ENCODE data around the gene LRP4. TPM values are rescaled to one million over a fixed set of nuclear protein-coding genes. Genes with fewer than 3 reads are reported as not detected.

LRP4 gene
- total and polyA plus RNA-seq, 2 of the 13 experiments (the other 11 are each of a cell fraction or from before 2014, with no cell fraction given), result 4.7 to 13.3 TPM

GRCh38 chr11:46845740-46846509, 72.4 kb downstream of the LRP4 start, which contains the start of gene CKAP5 (continued):
- TF ChIP-seq SUZ12 (IDR thresholded peaks at IDR 0.05; ENCODE audit: low read depth, low read length), result no peak
- peak; percentile 74; the same call in 1 of the 2 replicates for TF ChIP-seq FOXC1 (CRISPR knock-in tag; IDR thresholded peaks at IDR 0.05; ENCODE audit: borderline replicate concordance)
- TF ChIP-seq ZNF343 (CRISPR knock-in tag; IDR thresholded peaks at IDR 0.05), result no peak
- 0 out of 2 replicates have a peak, but pooled peaks have one; percentile 30 for TF ChIP-seq ZBTB39 (CRISPR knock-in tag; IDR thresholded peaks at IDR 0.05)
- TF ChIP-seq PPARG (CRISPR knock-in tag; conservative IDR thresholded peaks at IDR 0.05), result 0 out of 2 replicates have a peak, but pooled peaks have one; percentile 22
- no peak for TF ChIP-seq SATB2 (CRISPR knock-in tag; IDR thresholded peaks at IDR 0.05)
- no peak; the same call in 1 of the 2 replicates for TF ChIP-seq RNF2 (conservative IDR thresholded peaks at IDR 0.05; ENCODE audit: low read depth)
- no peak for TF ChIP-seq ZNF605 (CRISPR knock-in tag; IDR thresholded peaks at IDR 0.05)
- no peak for TF ChIP-seq TOE1 (CRISPR knock-in tag; IDR thresholded peaks at IDR 0.05)
- peak; percentile 99 for TF ChIP-seq ZFY (CRISPR knock-in tag; IDR thresholded peaks at IDR 0.05)
- TF ChIP-seq ZNF362 (CRISPR knock-in tag; IDR thresholded peaks at IDR 0.05; ENCODE audit: borderline replicate concordance), result no peak
- peak; percentile 65 for TF ChIP-seq CHD2 (IDR thresholded peaks at IDR 0.05; ENCODE audit: low read depth, low read length)
- no peak for TF ChIP-seq ZNF562 (CRISPR knock-in tag; IDR thresholded peaks at IDR 0.05; ENCODE audit: borderline replicate concordance)
- TF ChIP-seq ZNF432 (CRISPR knock-in tag; IDR thresholded peaks at IDR 0.05; ENCODE audit: borderline replicate concordance), result no peak
- TF ChIP-seq TSC22D2 (CRISPR knock-in tag; IDR thresholded peaks at IDR 0.05; ENCODE audit: borderline replicate concordance), result no peak
- no peak for TF ChIP-seq NPAS2 (CRISPR knock-in tag; IDR thresholded peaks at IDR 0.05; ENCODE audit: borderline replicate concordance)
- no peak for TF ChIP-seq ZFP36 (IDR thresholded peaks at IDR 0.05; ENCODE audit: borderline replicate concordance, low read depth, low read length, partially characterized antibody)
- TF ChIP-seq ZNF276 (CRISPR knock-in tag; IDR thresholded peaks at IDR 0.05; ENCODE audit: low read depth), result no peak
- no peak for TF ChIP-seq HMG20A (CRISPR knock-in tag; IDR thresholded peaks at IDR 0.05; ENCODE audit: borderline replicate concordance)
- no peak for TF ChIP-seq MYNN (CRISPR knock-in tag; IDR thresholded peaks at IDR 0.05; ENCODE audit: low read depth)
- TF ChIP-seq SIN3A (IDR thresholded peaks at IDR 0.05; ENCODE audit: borderline replicate concordance, low read depth, low read length), result peak; percentile 53; the same call in 1 of the 2 replicates
- TF ChIP-seq NR1H2 (CRISPR knock-in tag; IDR thresholded peaks at IDR 0.05; ENCODE audit: borderline replicate concordance, low read depth), result no peak
- TF ChIP-seq ZFYVE20 (CRISPR knock-in tag; IDR thresholded peaks at IDR 0.05; ENCODE audit: borderline replicate concordance, low read depth), result no peak
- TF ChIP-seq CREBL2 (CRISPR knock-in tag; IDR thresholded peaks at IDR 0.05; ENCODE audit: borderline replicate concordance), result no peak; the same call in 1 of the 2 replicates
- no peak for TF ChIP-seq GFI1 (CRISPR knock-in tag; IDR thresholded peaks at IDR 0.05; ENCODE audit: borderline replicate concordance)

Measured in HepG2 (cell line).